ENCODE measurements around the gene ANKRD50.

ANKRD50 gene, protein sequence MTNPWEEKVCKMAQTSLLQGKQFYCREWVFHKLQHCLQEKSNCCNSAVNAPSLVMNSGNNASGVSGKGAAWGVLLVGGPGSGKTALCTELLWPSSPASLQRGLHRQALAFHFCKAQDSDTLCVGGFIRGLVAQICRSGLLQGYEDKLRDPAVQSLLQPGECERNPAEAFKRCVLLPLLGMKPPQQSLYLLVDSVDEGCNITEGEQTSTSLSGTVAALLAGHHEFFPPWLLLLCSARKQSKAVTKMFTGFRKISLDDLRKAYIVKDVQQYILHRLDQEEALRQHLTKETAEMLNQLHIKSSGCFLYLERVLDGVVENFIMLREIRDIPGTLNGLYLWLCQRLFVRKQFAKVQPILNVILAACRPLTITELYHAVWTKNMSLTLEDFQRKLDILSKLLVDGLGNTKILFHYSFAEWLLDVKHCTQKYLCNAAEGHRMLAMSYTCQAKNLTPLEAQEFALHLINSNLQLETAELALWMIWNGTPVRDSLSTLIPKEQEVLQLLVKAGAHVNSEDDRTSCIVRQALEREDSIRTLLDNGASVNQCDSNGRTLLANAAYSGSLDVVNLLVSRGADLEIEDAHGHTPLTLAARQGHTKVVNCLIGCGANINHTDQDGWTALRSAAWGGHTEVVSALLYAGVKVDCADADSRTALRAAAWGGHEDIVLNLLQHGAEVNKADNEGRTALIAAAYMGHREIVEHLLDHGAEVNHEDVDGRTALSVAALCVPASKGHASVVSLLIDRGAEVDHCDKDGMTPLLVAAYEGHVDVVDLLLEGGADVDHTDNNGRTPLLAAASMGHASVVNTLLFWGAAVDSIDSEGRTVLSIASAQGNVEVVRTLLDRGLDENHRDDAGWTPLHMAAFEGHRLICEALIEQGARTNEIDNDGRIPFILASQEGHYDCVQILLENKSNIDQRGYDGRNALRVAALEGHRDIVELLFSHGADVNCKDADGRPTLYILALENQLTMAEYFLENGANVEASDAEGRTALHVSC (N-terminal part only)

DNA sequence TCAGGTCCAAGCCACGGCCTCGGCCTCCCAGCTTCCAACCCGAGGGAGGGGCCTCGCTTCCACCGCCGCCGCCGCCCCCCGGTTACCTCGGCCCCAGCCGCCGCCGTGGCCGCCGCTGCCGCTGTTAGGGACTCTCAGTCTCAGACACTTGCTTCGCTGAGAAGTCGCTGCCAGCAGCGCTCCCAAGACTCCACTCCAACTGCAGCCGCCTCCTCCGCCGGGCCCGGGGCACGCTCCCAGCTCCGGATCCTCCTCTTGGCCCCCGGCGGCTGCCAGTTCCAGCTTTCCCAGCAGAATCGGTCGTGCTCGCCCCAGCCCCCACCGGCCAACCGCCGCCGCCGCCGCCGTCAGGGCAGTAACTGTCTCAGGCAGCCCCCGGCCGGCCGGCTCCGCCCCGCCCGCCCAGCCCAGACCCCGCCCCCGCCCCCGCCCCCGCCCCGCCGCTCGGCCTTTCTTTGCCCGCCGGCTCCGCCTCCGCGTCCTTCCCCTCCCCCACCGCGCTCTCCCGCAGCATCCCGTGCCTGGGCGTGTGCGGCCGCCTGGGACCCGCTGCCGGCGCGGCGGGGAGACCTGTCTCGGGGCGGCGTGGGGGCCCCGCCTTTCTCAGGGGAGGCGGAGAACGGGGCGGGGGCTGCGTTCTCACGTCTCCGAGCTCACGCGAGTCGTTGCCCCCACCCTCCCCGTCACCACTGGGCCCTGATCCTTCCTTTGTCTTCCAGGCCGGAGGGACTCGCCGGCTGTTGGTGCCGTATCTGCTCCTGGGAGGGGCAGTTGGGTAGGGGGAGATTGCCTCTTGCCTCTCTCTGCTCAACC lies at the start of gene ANKRD50:
ANKRD50 (minus strand) TSS at position 361 of the 813 bp plus-strand sequence. CDS start 2,221 bp downstream, outside the sequence.
- peak; percentile 95 for DNase-seq (ENCODE audit: low spot score)

DNA sequence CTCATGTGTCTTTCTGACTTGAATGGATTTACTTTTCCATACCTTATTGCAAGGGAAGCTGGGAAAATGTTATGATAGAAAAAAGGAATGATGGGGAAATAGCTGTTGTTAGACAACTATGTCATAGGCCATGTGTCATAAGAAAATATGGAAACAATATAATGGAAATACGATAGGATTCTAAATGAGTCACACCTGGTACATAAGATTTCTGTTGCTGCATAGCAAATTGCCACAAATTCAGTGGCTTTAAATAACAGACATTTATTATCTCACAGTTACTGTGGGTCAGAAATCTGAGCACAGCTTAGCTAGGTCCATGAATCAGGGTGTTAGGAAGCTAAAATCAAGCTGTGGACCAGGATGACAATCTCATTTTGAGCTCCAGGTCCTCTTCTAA lies 44.6 kb upstream of the ANKRD50 start:
- no peak for DNase-seq (ENCODE audit: low spot score)

DNA sequence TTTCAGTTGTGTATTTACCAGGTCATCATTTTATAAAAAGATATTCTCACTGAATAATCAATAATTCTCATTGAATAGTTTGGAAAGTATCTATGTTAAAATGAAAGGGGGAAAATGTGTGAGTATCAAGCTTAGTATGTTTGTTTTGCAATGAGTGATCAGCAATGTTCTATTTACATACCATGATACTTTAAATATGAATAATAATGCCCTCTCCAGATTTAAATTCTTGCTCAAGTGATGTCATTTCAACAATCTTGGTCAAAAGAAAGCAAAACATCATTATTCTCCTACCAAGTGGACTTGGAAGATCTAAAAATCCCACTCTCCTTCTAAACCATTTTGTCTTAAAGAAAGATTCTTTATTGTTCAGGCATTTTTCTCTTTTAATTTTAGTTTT lies 42.1 kb upstream of the ANKRD50 start:
- DNase-seq (ENCODE audit: low spot score): no peak

DNA sequence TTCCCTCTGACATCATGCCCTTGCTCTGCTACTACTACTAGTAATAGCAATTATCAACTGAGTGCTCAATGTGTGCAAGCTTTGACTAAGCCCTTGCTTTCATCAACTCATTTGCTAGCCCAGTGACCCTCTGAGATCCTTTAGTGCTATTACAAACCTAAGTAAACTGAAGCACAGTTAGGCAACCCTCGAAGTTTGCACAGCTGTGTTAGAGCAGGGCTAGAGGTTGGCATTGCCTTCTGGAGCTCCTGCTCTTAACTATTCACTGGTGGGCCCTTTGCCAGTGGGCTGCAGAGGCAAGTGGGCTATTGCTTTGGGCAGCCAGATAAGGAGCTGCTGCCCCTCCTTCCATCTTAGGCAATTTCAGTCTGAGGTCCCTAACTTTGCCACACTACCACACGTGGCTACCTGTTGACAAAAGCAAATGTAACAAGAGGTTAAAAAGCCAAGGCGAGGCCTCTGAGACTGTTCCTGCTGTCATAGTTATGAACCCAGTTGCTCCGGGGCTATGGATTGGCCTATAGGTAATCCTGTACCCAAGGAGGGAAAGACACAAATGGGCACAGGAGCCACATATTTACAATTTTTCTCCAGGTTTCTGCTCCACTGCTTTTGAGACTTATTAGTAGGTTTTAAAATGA lies 41.5 kb upstream of the ANKRD50 start:
- DNase-seq (ENCODE audit: low spot score): no peak

DNA sequence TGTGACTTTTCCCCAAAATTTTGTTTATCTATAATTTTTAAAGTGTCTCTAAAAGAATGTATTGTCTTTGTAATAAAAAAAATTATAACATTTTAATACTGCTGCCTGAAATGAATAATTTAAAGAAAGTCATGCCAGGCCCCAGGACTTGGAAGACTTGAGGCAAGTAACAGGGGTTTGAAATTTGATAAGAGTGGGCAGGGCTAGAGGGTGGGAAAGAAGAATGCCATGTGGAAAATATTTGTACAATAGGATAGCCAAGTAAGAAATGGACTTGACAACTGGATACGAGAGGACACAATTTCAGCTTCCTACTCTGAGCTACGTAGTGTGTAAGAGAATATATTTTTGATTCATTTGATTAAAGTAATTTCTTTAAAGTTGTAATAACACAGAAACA lies 36.9 kb upstream of the ANKRD50 start:
- DNase-seq (ENCODE audit: low spot score): no peak

DNA sequence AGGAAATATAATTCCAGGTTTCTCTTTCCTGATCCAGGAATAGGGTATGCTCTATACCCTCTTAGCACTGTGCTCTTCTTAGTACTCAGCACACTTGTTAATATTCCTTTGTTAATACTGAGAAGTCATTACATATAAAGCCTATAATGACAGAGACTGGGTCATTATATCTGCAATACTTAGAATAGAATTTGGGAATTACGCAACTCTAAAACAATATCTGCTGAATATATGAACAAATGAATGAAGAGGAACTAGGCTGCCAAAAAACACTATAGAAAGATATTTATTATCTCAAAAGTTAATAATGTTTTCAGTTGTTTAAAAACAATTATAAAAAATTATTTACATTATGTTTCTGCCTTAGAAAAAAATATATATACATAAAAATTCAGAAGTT lies 36.4 kb upstream of the ANKRD50 start:
- no peak for DNase-seq (ENCODE audit: low spot score)

DNA sequence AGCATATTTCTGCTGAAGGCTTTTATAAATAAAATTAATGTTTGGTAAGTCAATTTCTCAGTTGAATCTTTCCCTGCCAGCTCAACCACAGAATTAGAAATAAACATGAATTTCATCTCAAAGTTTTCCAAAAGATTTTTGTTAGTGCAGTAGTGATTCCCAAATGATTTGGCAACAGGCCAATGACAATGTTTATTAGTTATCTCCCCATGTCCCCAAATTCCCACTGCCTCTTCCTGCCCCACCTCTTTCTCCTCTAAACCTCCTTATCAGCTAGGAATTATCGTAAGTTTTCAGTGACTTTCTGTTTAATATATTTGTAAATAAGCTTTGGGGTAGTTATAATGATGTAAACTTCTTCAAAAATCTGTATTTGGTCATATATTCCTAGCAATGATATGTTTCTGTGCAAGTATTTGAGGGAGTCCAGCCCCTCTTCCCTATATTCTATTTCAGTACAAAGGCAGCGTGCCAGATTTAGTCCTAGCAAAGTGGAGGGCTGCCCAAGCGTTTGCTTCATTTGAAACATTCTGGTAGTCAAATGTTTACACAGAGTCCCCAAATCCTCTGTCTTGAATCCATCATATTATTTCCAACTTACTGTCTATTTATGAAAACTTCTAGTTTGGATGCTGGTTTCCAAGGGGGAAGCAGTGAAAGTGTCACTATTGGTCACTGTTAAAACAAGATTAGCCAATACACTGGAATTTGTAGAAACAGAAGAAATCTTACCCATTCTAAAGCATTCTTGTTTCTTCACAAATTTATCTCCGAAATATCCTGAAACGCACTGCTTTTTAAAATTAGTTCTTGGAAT lies 33.7 kb upstream of the ANKRD50 start:
- no peak for DNase-seq (ENCODE audit: low spot score)

DNA sequence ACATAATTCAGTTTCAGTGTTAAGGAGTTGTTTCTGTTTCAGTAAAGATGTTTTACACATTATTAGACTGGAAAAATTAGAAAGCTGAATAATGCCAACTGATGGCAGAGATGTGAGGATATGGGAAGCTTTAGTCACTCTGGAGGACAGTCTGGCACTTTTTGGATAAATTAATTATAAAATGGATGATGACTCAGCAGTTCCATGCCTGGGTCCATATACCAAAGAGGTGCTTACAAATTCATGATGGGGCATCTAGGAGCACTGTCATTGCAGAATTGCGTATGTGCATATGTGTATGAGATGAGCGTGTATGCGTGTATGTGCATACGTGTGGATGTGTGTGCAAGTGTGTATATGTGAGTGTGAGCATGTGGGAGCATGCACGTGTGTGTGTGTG lies 31.2 kb upstream of the ANKRD50 start:
- no peak for DNase-seq (ENCODE audit: low spot score)

DNA sequence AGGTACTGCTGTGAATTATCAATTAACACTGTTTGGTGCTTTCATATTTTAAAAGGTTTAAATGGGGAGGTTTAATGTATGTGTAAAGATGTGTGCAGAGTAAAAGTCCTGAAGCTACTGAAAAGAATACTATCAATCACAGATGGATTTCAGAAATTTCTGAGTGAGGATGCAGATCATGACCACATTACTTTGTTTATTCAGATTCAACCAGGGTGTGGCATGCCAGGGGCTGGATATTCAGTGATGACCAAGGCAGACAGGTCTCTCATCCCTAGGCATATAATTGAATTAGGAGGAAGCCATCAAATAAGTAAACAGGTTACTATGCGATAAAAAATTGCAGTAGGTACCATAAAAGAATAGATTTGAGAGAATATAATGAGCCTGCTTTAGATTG lies 28.0 kb upstream of the ANKRD50 start:
- DNase-seq (ENCODE audit: low spot score): no peak

DNA sequence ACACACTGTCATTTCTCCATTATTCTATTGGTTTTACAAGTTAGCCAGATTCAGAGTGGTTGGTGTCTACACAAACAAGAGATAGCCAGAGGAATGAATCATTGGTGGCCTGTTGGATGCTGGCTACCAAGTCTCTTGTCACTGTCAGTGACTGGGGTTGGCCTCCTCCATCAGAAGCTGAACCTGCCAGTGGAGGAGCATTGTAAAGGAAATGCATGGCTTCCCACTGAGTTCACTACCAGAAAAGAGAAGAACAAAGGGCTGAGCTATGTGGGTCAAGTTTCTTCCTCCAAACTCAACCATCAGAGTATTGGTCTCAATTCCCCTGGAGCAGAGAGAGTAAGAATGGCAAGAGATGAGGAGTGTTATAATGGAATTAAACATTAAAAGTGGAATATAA lies 26.5 kb upstream of the ANKRD50 start:
- DNase-seq (ENCODE audit: low spot score): no peak

DNA sequence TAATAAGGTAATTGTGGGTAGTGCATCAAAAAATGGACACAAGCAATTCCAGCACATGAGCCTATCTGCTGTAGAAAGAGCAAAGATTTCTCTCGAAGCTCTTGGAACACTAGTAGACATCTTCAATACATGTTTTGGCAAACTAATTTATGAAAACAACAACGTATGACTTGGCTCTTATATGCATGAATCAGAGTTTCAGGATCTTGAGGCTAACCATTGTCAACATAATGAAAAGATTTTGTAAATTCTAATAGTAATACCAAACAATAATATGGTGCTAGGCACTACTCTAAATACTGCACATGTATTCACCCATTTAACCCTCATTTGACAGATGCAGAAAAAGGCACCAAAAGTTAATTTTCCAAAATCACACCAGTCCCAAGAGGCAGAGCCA lies 25.1 kb upstream of the ANKRD50 start:
- no peak for DNase-seq (ENCODE audit: low spot score)

DNA sequence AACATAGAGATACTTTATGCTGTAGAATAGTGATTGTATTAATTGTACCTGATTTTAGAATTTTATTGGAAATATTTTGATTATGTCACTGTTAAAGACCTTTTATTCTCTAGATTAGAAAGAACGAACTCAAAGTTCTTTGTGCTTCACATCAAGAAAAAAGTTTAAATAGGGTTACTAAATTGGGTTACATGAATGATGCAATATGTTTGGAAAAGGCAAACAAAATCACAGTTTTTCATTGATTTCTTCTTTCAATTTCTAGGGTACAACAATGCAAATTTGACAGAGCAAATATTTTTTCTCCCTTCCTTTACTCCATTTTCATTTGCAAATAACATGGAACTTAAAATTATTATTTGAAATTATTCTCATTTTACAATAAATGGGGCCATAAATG lies 24.0 kb upstream of the ANKRD50 start:
- no peak for DNase-seq (ENCODE audit: low spot score)

DNA sequence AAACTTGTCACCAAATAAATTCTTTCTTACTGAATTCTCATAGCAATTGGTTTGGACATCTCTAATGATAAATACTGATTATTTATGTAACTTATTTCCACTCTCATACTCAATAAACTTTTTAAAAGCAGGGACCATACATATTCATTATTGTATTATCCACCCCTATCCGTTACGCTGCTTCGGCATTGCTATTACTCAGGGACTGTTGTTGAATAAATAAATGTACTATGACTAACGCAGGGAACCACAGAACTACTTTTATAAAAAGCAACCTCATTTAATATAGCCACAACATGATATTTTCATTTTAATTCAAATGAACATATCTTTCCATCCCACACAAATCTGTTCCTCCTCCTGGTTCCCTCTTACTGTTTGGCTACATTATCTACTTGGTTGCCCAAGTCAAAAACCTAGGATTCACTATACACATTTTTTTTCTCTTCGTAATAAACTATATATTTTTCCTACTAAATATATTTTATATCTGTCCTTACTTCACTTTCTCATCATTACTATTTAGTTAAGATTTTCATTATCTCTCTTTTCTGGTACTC lies 14.9 kb upstream of the ANKRD50 start:
- DNase-seq (ENCODE audit: low spot score): no peak

DNA sequence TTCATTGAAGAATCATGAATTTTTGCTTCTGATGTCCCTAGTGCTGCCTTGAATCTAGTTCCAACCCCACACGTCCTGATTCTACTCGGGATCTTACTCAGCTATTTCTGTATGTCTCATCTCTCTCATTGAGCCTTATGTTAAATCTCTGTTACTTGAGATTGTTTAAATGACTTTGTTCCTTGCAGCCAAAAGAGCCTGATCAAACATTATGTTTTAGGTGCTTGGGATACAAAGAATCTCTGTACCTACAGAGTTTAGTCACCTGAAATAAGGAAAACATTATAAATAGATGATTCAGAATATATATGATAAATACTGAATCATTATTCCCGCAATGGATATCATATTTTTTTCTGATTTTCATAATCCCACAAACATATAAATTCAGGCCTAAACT lies 13.7 kb upstream of the ANKRD50 start:
- no peak for DNase-seq (ENCODE audit: low spot score)

DNA sequence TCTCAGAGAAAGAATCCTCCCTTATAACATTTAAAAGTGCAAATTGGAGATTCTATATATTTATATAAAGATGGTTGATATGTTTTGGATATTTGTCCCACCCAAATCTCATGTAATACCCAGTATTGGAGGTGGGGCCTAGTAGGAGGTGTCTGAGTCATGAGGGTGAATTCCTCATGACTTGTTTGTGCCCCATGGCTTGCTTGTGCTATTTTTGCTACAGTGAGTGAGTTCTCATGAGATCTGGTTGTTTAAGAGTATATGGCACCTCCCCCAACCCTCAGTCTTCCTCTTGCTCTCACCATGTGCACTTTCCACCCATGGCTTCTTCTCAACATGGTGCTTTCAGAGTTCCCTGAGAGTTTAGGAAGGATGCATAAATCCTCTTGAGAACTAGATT lies 9.5 kb upstream of the ANKRD50 start:
- no peak for DNase-seq (ENCODE audit: low spot score)

DNA sequence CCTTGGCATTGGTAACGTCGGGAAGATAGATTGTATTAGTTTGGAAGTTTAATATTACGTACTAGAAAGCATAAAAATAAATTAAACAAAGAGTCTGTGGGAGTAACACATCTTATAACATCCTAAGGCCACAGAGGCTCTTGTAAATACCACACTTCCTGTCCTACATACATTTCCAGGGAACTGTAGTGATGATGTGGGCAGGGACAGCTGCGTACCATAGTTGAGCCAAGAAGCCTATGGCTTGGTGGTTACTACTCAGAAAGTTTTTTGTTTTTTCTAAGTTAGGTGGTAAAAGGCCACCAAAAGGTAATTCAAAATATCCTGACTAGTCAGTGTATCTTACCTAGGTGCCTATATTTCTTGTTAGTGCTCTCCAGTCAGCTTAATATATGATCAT lies 4.6 kb upstream of the ANKRD50 start:
- no peak for DNase-seq (ENCODE audit: low spot score)

DNA sequence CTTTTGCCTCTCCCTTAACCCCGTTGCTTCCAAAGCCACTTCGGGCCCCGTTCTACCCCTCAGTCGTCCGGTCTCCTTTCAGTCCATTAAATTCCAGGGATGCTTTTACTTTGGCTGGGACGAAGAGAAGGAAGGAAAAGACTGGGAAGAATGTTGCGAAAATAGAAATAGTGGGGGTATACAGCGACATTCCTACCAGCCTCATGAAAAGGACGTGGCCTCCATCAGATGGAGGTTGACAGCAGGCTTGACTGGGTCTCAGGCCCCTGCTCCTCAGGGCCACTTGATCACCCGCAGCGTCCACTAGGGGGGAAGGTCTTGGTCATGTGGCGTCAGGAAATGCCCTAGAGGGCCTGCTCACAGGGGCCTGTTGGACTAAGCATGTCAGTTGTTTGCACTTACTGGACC lies 657 bp upstream of the ANKRD50 start:
- peak; percentile 86 for DNase-seq (ENCODE audit: low spot score)

DNA sequence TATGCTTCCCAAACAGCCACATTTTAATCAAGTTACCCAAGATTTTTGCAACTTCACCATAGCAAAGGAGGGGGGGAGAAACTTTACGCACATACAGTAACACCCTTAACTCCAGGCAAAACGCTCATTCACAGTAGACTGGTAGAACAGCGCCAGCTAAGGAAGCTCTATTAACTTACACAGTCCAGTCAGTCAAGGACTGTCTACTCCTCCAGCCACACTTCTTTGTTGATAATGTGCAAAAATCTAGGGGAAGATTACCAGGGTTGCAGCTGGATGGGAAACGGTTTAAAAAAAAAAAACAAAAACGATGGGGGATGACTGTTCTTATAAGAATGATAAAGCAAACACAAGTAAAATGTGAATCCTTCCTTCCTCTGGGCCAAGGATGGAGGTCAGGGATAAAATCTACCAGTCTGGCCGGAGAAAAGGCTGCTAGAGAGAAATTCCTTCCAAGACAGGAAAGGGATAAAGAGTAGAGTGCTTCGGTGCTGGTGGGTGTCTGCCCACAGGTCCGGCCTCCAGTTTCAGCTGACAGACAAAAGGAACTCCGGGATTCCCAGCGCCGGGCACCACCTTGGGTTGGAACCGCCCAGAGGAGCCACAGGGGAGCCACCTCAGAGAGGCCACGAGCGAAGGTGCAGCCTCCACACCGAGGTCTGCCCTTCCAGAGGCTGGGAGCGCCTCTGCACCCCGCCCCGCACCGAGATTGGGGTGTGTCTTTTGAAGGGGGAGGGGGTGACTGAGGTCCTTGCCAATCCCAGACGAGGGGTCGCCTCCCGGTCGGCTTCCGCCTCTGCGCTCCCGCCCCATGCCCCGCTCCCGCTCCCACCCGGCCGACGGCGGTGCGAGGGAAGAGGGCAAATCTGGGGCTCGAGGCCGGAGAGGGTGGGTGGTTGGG lies 811 bp downstream of the ANKRD50 start:
- peak; percentile 73 for DNase-seq (ENCODE audit: low spot score)

DNA sequence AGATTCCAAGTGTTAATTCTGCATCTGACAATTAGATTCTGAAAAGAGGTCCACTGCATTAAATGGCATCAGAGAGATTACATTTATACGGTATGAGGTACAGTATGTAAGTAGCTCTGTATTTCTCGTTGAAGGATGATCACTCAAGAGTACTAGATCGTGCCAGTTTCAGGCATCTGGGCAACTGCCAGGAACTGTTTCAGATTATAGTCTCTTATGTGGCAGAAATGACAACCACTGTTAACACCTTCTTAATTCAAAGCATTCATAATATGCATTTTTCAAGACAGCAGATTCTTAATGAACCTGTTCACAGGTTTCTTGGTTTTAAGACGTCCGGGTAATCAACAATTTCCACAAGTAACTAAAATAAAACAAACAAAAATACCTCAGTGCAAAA lies 1.6 kb downstream of the ANKRD50 start:
- DNase-seq (ENCODE audit: low spot score): no peak

Data from COLO829 (cell line).